Activated CD4-positive, alpha-beta T cell treated with anti-CD3 and anti-CD28 coated beads, Interleukin-2, amount 10 ng/mL, durations not matched to agents 24 days and 14 days (primary cell): ENCODE data around the gene EVI5L. TPM values are rescaled to one million over a fixed set of nuclear protein-coding genes. Genes with fewer than 3 reads are reported as not detected.

Source experiments
- DNase-seq: peaks from one replicate; pipeline ENCODE4 v3.0.0; 2022
- H3K27ac Mint-ChIP-seq: one replicate; pipeline ENCODE4 v1.8.0; 2022; ENCODE audit warnings: mild to moderate bottlenecking, mixed read lengths
- H3K27me3 Mint-ChIP-seq: one replicate; pipeline ENCODE4 v1.8.0; 2022; ENCODE audit warnings: mixed read lengths
- H3K36me3 Mint-ChIP-seq: one replicate; pipeline ENCODE4 v1.8.0; 2022; ENCODE audit warnings: low read depth, mild to moderate bottlenecking, mixed read lengths
- H3K4me1 Mint-ChIP-seq: one replicate; pipeline ENCODE4 v1.8.0; 2021; ENCODE audit warnings: mixed read lengths
- H3K4me3 Mint-ChIP-seq: one replicate; pipeline ENCODE4 v1.8.0; 2022; ENCODE audit warnings: mild to moderate bottlenecking, moderate library complexity, mixed read lengths
- H3K9me3 Mint-ChIP-seq: one replicate; pipeline ENCODE4 v1.8.0; 2021; ENCODE audit warnings: mixed read lengths
- intact Hi-C: fragments of 100-400 bp; cut with micrococcal nuclease; formaldehyde crosslinking; loops from one replicate; pipeline ENCODE4 v1.15.1; 2023
- total RNA-seq: library from RNA; stranded (reverse); gene quantifications from 2 replicates; pipeline ENCODE4 v1.2.3, GENCODE V29; 2022

Gene EVI5L
- total RNA-seq, 1 donor from 2014 or later = 4.3 TPM

DNA sequence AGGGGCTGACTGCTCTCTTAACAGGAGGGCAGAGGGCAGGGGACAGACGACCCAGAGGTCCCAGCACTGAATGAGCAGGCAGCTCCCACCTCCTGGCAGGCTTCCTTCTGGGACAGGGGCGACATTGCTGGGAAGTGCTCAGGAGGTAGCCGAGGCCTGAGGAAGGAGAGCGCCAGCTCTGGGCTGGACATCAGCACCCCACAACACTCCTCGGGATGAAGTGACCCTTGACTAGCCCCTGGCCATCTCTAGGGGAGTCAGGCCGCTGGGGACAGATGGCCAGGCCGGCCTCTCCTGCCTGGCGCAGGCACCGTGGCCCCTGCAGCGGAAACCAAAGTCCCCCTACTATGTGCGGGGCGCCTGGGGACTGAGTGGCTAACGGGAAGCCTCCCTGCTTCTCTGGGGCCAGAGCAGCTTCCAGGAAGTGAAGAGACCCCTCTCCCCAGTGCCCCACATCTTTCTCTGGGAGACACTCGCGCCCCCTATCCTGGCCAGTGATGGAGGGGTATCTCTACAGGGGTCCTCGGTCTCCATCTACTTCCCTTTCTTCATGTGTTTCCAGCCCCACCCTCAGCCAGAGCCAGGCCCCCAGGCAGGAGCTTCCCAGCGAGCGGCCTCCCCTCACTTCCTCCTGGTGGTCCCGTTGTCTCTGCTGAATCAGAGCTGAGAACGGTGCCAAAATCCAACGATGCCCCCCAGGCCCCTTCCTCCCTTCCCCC, 34.1 kb downstream of the EVI5L start:
- Mint-ChIP-seq H3K9me3 (no peaks in the 10 kb centered on the region), H3K27me3 (peaks cover 30% of the 10 kb centered on the region), H3K4me3 (peak overlapping the region; percentile 28), H3K36me3 (no peaks in the 10 kb centered on the region), H3K4me1 (peaks cover 14% of the 10 kb centered on the region), H3K27ac (no peak overlapping the region)
- no peak for DNase-seq
- intact Hi-C loops = no loop called here

DNA sequence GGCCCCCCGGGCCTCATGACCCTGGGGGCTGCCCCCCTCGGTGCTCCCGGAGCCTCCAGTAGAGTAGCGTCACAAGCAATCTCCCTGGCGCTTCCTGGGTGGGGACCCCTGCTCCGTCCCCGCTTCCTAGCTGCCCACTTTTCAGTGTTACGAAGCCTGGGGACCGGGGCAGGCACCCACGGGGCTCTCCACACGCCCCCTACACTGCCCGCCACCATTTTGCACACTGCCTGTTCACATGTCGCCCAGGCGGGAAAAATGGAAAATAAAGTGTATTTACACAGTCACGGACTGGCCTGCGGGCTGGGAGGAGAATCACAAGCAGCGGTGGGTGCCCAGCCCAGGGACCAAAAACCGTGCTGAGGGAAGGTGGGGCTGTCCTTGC, 34.7 kb downstream of the EVI5L start:
- Mint-ChIP-seq H3K4me1 (peaks cover 14% of the 10 kb centered on the region), H3K27ac (no peak overlapping the region), H3K9me3 (no peaks in the 10 kb centered on the region), H3K36me3 (no peaks in the 10 kb centered on the region), H3K4me3 (no peak overlapping the region), H3K27me3 (peaks cover 30% of the 10 kb centered on the region)
- no peak for DNase-seq
- intact Hi-C loops = no loop called here

DNA sequence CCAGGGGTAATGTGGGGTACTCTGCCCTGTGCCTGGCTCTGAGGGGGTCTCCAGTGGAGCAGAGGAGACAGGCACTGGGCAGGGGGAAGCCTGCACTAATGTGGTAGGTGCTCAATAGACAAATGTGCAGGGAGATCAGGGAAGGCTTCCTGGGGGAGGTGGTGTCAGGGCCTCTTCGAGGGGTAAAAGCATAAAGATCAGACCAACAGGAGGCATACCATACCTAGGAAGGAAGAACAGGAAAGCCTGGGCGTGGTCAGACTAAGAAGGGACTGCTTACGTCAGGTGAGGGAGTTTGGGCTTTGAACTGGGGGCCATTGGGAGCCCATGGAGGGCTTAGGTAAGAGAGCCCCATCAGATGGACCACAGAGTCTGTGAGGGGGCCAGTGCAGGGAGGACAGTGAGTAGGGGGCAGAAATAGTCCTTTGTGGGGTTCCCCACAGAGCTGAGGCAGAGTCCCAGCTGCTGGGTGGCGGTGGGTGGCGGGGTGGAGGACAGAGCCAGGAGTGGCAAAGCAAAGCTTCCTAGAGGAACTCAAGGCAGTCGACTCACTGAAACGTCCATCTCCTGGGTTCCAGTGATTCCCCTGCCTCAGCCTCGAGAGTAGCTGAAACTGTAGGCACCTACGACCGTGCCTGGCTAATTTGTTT, 35.4 kb downstream of the EVI5L start:
- no peak for DNase-seq
- no peak overlapping the region for H3K4me3 Mint-ChIP-seq
- no peaks in the 10 kb centered on the region for H3K36me3 Mint-ChIP-seq
- H3K4me1 Mint-ChIP-seq = peaks cover 14% of the 10 kb centered on the region
- no peaks in the 10 kb centered on the region for H3K9me3 Mint-ChIP-seq
- H3K27ac Mint-ChIP-seq = no peak overlapping the region
- H3K27me3 Mint-ChIP-seq = peaks cover 30% of the 10 kb centered on the region
- intact Hi-C loops = no loop called here

DNA sequence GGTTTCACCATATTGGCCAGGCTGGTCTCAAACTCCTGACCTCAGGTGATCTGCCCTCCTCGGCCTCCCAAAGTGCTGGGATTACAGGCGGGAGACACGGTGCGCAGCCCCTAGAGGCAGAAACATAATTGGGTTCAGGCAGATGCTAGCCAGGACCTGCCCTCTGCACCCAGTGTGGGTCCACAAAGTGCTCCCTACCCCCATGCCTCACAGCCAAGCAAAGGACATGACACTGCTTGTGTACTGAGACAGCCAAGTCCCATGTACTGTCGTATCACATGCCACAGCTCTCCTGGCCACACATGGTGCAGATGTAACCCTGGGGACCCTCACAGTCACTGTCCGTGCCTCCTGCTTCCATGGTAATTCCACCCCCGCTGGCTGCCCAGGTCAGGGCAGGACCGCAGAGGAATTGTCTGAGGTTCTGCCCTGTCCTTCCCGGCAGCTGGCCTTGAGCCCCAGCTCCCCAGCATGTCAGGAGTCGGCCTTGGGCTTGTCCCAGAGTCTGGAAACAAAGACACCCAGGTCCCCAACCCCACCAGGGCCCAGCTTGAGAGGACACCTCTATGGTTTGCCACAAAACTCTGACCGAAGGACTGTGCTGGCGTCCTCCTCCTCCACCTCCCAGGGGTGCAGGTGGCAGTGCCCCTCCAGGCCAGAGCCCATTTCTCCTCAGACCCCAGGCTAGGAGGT, 36.5 kb downstream of the EVI5L start:
- intact Hi-C loops = no loop called here
- peaks cover 7% of the 10 kb centered on the region for H3K9me3 Mint-ChIP-seq
- peaks cover 27% of the 10 kb centered on the region for H3K27me3 Mint-ChIP-seq
- H3K4me3 Mint-ChIP-seq = no peak overlapping the region
- DNase-seq = no peak
- peaks cover 21% of the 10 kb centered on the region for H3K4me1 Mint-ChIP-seq
- H3K36me3 Mint-ChIP-seq = no peaks in the 10 kb centered on the region
- H3K27ac Mint-ChIP-seq = no peak overlapping the region

DNA sequence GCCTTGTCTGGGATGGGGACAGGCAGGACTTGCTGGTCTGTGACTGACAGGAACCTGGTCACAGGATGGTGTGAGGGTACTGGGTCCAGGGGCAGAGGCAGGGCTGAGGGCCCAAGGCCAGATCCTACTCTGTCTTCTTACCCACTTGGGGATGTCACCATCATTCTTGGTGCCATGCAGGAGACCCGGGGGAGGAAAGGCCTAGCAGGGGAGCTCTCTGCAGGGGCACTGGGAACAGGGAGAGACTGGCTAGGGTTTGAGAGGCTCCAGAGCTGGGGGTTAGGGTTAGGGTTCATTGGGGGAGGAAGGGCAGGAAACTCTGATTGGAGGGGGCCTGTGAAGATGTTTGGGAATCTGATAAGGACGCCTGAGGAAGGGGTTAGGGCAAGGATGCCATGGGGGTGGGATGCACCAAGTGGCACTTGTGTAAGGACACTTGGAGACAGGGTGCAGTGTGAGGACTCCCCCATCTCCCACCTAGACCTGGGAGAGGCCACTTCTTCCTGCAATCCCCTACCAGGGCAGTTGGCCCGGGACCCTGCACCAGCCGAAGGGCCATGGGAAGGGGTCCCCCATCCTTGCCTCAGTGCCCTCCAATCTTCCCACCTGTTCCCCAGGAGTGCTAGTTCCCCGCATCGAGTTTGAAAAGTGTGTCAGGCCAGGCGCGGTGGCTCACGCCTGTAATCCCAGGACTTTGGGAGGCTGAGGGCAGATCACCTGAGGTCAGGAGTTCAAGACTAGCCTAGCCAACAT, 37.2 kb downstream of the EVI5L start:
- no peaks in the 10 kb centered on the region for H3K36me3 Mint-ChIP-seq
- H3K27me3 Mint-ChIP-seq = peaks cover 34% of the 10 kb centered on the region
- H3K4me1 Mint-ChIP-seq = peaks cover 26% of the 10 kb centered on the region
- DNase-seq = no peak
- H3K9me3 Mint-ChIP-seq = peaks cover 9% of the 10 kb centered on the region
- intact Hi-C loops = no loop called here
- no peak overlapping the region for H3K27ac Mint-ChIP-seq
- H3K4me3 Mint-ChIP-seq = no peak overlapping the region

DNA sequence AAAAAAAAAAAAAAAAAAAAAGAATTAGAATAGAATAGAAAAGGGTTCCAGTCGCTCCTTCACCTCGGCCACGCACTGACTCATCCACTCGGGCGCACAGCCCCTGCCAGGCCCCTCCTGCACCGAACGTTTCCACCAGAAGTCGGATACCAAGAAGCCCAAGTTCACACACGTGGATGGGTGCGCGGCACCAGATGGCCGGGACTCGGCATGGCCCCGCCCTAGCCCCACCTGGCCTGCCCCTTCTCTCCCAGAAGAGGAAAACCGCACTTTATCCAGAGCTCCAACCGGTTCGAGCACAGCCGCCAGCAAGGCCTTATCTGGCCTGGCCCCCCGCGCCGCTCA, 38.3 kb downstream of the EVI5L start:
- peaks cover 9% of the 10 kb centered on the region for H3K9me3 Mint-ChIP-seq
- peaks cover 28% of the 10 kb centered on the region for H3K4me1 Mint-ChIP-seq
- intact Hi-C loops = loop anchor here (2.0 kb wide), 1 partner anchor 35 kb away; the partner anchor contains the start of gene MAP2K7
- H3K27me3 Mint-ChIP-seq = peaks cover 38% of the 10 kb centered on the region
- H3K4me3 Mint-ChIP-seq = peak overlapping the region; percentile 80
- no peak for DNase-seq
- no peak overlapping the region for H3K27ac Mint-ChIP-seq
- no peaks in the 10 kb centered on the region for H3K36me3 Mint-ChIP-seq

DNA sequence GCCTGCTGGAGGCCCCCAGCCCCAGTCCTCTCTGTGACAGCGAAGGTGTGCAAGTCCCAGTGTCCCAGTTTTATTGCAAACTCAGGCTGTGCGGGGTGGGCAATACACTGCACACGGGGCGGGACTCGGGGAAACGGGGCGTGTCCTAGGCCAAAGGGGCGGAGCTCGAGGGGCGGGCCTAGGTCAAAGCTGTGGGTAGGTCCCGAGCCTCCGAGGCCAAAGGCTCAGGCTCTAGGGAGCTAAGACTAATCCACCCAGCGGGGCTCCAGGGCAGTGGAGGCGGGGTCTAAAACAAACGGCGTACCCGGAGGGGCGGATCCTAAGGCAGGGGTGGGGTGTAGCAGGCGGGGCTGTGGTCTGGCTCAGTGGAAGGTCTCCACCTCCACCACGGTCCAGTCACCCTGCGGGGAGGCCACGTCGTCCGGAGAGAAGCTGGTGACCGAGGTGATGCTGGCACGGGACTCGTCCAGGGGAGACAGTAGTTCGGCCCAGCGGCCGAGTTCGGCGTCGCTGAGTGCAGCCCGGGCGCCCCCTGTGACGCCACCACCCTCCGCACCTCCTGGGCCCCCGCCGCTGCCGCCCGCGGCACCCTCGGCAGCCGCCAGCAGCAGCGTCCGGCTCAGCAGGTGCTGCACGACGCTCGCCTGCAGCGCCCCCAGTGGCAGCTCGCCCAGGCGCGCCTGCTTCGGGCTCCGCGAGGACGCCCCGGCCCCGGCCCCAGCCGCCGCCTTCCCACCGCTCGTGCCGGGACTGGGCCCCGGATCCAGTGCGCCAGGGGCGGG, 38.8 kb downstream of the EVI5L start:
- intact Hi-C loops = loop anchor here (1.0 to 2.0 kb wide), 3 partner anchors 34 to 51 kb away; partner anchors contain the start of genes MAP2K7 and SNAPC2
- H3K27ac Mint-ChIP-seq = peak overlapping the region; percentile 36

DNA sequence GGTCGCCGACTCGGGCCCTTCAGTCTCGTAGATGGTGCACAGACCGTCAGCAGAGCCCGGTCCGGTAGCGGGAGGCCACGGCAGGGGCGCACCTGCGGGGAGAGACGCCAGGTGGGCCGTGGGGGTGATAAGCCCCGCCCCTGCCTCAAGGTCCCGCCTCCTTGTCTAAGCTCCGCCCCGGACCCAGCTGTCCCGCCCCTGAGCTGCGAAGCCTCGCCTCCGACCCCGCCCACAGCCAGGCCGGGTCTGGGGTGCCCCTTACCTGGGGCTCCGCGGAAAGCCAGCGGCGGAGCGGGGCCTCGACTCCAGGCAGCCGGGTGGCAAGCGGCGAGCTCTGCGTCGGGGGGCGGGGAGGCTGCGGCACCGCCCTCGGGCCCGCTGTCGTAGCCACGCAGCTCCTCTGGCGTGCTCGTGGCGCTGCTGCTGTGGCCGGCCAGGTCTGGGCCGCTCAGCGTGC, 39.5 kb downstream of the EVI5L start:
- H3K9me3 Mint-ChIP-seq = peaks cover 9% of the 10 kb centered on the region
- H3K36me3 Mint-ChIP-seq = no peaks in the 10 kb centered on the region
- H3K4me3 Mint-ChIP-seq = peak overlapping the region; percentile 74
- intact Hi-C loops = loop anchor here (1.0 to 2.0 kb wide), 3 partner anchors 33 to 51 kb away; partner anchors contain the start of genes MAP2K7 and SNAPC2
- DNase-seq = peak; percentile 93
- H3K27me3 Mint-ChIP-seq = peaks cover 38% of the 10 kb centered on the region
- peaks cover 30% of the 10 kb centered on the region for H3K4me1 Mint-ChIP-seq
- H3K27ac Mint-ChIP-seq = no peak overlapping the region

More for the DNA sequence above, 38.8 kb downstream of the EVI5L start:
- Mint-ChIP-seq H3K4me3 (peak overlapping the region; percentile 80), H3K4me1 (peaks cover 30% of the 10 kb centered on the region), H3K27me3 (peaks cover 38% of the 10 kb centered on the region), H3K9me3 (peaks cover 9% of the 10 kb centered on the region), H3K36me3 (no peaks in the 10 kb centered on the region)
- peak; percentile 95 for DNase-seq

DNA sequence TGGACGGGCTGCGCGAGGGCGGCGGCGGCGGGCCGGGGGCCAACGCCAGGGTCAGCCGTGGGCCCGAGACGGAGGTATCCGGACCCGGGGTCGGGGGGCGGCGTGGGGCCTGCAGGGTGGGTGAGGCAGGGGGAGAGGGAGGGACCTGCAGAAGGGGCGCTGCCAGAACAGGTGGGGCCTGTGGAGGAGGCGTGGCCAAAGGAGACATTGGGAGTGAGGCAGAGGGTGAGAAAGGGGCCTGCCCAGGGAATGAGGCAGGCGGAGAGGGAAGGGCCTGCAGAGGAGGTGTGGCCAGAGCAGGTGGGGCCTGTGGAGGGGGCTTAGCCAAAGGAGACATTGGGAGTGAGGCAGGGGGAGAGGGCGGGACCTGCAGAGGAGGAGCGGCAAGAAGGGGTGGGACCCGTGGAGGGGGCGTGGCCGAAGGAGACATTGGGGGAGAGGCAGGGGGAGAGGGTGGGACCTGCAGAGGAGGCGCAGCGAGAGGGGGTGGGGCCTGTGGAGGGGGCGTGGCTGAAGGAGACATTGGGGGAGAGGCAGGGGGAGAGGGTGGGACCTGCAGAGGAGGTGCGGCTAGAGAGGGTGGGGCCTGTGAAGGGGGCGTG, 40.0 kb downstream of the EVI5L start:
- Mint-ChIP-seq H3K27ac (no peak overlapping the region), H3K9me3 (peaks cover 9% of the 10 kb centered on the region), H3K36me3 (no peaks in the 10 kb centered on the region), H3K27me3 (peaks cover 39% of the 10 kb centered on the region), H3K4me1 (peaks cover 30% of the 10 kb centered on the region), H3K4me3 (peak overlapping the region; percentile 58)
- intact Hi-C loops = loop anchor here (1.0 to 2.0 kb wide), 3 partner anchors 33 to 50 kb away; partner anchors contain the start of genes MAP2K7 and SNAPC2
- peak; percentile 81 for DNase-seq

DNA sequence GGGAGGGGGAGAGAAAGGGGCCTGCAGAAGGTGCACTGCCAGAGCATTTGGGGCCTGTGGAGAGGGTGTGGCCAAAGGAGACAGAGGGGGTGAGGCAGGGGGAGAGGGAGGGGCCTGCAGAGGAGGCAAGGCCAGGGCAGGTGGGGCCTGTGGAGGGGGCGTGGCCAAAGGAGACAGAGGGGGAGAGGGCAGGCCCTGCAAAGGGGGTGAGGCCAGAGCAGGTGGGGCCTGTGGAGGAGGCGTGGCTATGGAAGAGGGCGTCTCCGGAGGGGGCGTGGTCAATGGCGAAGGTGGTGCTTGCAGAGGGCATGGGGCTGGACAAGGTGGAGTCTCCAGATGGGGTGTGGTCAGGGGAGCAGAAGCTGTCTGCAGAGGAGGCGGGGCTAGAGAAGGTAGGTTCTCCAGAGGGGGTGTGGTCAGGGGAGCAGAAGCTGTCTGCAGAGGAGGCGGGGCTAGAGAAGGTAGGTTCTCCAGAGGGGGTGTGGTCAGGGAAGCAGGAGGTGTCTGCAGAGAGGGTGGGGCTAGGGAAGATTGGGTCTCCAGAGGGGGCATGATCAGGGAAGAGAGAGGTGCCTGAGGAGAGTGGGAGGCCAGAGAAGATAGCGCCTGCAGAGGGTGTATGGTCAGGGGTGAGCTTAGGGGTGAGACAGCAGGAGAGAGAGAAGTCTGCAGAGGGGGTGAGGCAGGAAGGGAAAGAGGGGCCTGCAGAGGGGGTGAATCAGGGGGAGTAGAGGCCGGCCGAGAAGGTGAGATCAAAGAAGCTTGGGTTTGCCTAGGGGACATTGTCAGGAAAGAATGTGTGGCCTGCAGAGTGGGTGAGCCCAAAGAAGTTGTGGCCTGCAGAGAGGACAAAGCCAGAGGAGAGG, 40.8 kb downstream of the EVI5L start:
- Mint-ChIP-seq H3K9me3 (peaks cover 9% of the 10 kb centered on the region), H3K4me1 (peaks cover 26% of the 10 kb centered on the region), H3K27ac (no peak overlapping the region), H3K4me3 (peak overlapping the region; percentile 58), H3K27me3 (peaks cover 42% of the 10 kb centered on the region), H3K36me3 (no peaks in the 10 kb centered on the region)
- peak; percentile 84 for DNase-seq
- intact Hi-C loops = no loop called here

DNA sequence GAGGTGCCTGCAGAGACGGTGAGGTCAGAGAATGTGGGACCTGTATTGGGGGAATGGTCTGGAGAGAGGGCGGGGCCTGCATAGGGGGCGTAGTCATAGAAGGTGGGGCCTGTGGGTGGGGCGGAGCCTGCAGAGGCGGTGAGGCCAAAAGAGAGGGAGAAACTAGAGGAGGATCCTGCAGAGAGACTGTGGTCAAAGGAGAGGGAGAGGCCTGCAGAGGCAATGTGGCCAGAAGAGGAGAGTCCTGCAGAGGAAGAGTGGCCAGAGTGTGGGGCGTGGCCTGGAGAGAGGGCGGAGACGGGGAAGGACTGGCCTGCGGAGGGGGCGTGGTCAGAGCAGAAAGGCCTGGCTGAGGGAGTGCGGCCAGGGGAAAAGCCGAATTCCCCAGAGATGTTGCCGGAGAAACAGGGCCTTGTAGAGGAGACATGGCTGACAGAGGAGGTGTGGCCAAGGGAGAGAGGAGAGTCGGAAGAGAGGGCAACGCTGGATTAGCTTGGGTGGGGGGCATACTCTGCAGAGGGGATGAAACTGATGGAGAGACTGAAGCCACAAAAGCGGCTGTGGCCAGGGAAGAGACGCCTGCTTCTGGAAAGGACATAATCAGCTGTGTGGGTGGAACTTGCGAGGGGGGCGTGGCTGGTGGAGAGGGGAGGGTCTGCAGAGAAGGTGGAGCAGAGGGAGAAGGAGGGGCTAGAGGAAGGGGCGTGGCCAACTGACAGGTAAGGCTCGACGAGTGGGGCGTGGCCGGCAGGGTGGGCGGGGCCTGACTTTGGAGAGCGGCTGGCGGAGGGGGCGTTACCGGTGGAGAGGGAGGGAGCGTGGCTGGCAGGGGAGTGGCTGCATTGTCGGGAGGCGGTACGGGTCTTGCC, 41.7 kb downstream of the EVI5L start:
- Mint-ChIP-seq H3K4me3 (peak overlapping the region; percentile 53), H3K9me3 (peaks cover 9% of the 10 kb centered on the region), H3K27ac (no peak overlapping the region), H3K27me3 (peaks cover 49% of the 10 kb centered on the region), H3K4me1 (peaks cover 26% of the 10 kb centered on the region), H3K36me3 (no peaks in the 10 kb centered on the region)
- DNase-seq = peak; percentile 93
- intact Hi-C loops = no loop called here
